ENCODE data around the gene NFIX. TPM values are rescaled to one million over a fixed set of nuclear protein-coding genes. Genes with fewer than 3 reads are reported as not detected.
A peak's percentile ranks its signal among the peaks of the same experiment; 100 is the strongest.

The NFIX gene
- total and polyA plus RNA-seq, 2 experiments from 2014 or later, result 0.06 to 0.14 TPM

GRCh38 chr19:13102416-13102665, 107.1 kb downstream of the NFIX start (continued):
- TF ChIP-seq REST (IDR thresholded peaks at IDR 0.05; ENCODE audit: unreplicated experiment), result no peak
- no peak for TF ChIP-seq CTCF (conservative IDR thresholded peaks at IDR 0.05; ENCODE audit: low read depth in 2 of 2)
- TF ChIP-seq ETS1 (IDR thresholded peaks at IDR 0.05), result no peak
- no peak for TF ChIP-seq NANOG (IDR thresholded peaks at IDR 0.05; ENCODE audit: borderline replicate concordance)
- TF ChIP-seq STAT1 (IDR thresholded peaks at IDR 0.05; ENCODE audit: unreplicated experiment), result no peak

- ATAC-seq (peak; percentile 50), DNase-seq (ENCODE audit: low spot score) (peak; percentile 79)
- H3K4me1 ChIP-seq (ENCODE audit: insufficient read depth), result peaks cover 24% of the 10 kb centered on the region; the same call in 1 of the 2 replicates
- Mint-ChIP-seq H3K27ac (no peak within 1 kb of the TSS), H3K4me1 (peaks cover 9% of the 10 kb centered on the region; the same call in 2 of the 3 replicates), H3K4me3 (peak within 1 kb of the TSS; percentile 29), H3K27me3 (ENCODE audit: insufficient read depth, low read depth, poor library complexity) (peaks cover 43% of the 10 kb centered on the region), H3K36me3 (ENCODE audit: low read depth) (peaks cover 7% of the 10 kb centered on the region), H3K9me3 (no peaks in the 10 kb centered on the region)
- peaks cover 48% of the 10 kb centered on the region for H3K27me3 ChIP-seq (ENCODE audit: insufficient read depth)
- peak within 1 kb of the TSS; percentile 56 for H3K4me3 ChIP-seq
- H4K20me1 ChIP-seq (replicated peaks; ENCODE audit: insufficient read depth), result peaks cover 4% of the 10 kb centered on the region; the same call in 1 of the 2 replicates
- H2AFZ ChIP-seq, result peak within 1 kb of the TSS; percentile 69
- no peak within 1 kb of the TSS for H3K27ac ChIP-seq (ENCODE audit: low read depth)
- H3K79me2 ChIP-seq (replicated peaks; ENCODE audit: insufficient read depth), result no peaks in the 10 kb centered on the region
- peaks cover 21% of the 10 kb centered on the region for H3F3A ChIP-seq (replicated peaks; ENCODE audit: low read depth)
- no peaks in the 10 kb centered on the region for H3K36me3 ChIP-seq (ENCODE audit: insufficient read depth)
- H3K4me2 ChIP-seq, result peak within 1 kb of the TSS; percentile 83
- H3K9me2 ChIP-seq (ENCODE audit: insufficient read depth), result no peaks in the 10 kb centered on the region
- no peak for TF ChIP-seq CREB1 (CRISPR knock-in tag; IDR thresholded peaks at IDR 0.05; ENCODE audit: low read depth)
- no peak for TF ChIP-seq STAT1 (IDR thresholded peaks at IDR 0.05; ENCODE audit: unreplicated experiment)
- TF ChIP-seq ZNF462 (CRISPR knock-in tag; IDR thresholded peaks at IDR 0.05), result no peak
- no peak for TF ChIP-seq ZNF114 (CRISPR knock-in tag; IDR thresholded peaks at IDR 0.05)
- TF ChIP-seq EZH2phosphoT487 (IDR thresholded peaks at IDR 0.05; ENCODE audit: unreplicated experiment), result no peak
Measured at GRCh38 chr19:13102666-13103580, 107.6 kb downstream of the NFIX start, which contains the start of gene LYL1. LYL1 (minus strand) TSS chr19:13102858; CDS start chr19:13101171, 1,687 bp downstream.

All from GM23338 (cell line).